Measurements from ENCODE around the gene ZNF836.
A peak's percentile ranks its signal among the peaks of the same experiment; 100 is the strongest.
"Not testable (repeated sequence)": the region's sequence is repeated elsewhere in the genome, so short reads cannot be mapped to it uniquely, and the experiment has no call there.

Gene ZNF836

DNA sequence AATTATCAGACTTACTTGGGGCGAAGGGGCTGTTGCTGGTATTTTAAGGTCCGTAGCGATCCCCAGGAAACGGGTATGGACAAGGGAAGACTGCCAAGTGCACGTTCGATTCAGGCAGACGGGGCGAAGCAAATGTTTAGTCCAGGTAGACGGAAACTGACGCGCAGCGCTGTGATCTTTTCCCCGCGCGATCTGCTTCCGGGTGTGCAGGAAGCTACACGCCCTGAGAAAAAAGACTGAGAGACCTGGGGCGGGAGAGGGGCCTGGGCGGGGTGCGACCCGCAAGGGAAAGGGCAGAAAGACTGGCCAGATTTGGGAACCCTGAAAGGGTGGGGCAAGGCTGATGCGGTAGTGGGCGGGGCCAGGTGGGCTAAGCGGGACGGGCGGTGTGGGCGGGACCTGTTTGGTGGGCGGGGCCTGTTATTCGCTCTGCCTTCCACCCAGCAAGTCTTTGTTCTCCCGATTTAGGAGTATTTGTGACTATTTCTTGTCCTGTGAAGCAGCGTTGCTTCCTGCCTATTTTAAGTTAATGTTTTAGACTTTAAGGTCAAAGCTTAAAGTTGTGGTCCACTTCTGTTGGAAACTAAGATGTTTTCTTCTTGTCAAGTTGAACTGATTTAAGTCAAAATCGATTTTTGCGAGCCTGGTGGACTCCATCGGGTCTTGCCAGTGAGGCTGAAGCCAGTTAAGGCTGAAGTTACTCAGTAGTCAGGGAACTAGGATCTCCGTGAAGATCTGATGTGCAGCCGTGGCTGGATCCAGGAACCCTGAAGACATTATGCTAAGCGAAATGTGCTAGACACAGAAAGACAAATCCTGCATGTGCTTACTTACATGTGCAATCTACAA lies at the start of gene ZNF836:
ZNF836 (minus strand) TSS at position 301 of the 849 bp plus-strand sequence. CDS start 3,549 bp downstream, outside the sequence.
- DNase-seq (ENCODE audit: low read depth in 3 of 3) = peak; percentile 79 to 83 (median 82)

- no peak for DNase-seq (ENCODE audit: low read depth in 3 of 3)
Observed at GRCh38 chr19:52221031-52221430, 49.6 kb upstream of the ZNF836 start.

GRCh38 chr19:52219611-52220010 lies 48.2 kb upstream of the ZNF836 start:
- no peak for DNase-seq (ENCODE audit: low read depth in 3 of 3)

DNA sequence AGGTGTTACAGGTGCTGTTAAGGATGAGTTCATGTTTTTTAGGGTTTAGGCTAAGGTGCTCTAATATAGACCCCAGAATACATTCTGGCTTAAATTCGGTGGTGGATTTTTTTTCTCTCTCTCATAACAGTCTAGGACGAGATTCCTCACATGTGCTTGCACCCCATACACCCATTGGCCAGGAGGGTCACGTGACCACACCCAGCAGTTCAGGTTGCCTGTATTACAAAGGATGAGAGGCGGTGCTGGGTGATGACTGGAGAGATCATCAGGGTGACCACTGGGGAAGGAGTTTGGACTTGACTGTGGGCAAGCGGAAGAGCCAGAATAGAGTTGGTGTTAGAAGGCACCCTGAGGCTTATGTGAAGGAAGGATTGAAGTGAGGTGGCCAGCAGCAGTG lies 46.2 kb upstream of the ZNF836 start:
- DNase-seq (ENCODE audit: low read depth in 3 of 3) = no peak

DNA sequence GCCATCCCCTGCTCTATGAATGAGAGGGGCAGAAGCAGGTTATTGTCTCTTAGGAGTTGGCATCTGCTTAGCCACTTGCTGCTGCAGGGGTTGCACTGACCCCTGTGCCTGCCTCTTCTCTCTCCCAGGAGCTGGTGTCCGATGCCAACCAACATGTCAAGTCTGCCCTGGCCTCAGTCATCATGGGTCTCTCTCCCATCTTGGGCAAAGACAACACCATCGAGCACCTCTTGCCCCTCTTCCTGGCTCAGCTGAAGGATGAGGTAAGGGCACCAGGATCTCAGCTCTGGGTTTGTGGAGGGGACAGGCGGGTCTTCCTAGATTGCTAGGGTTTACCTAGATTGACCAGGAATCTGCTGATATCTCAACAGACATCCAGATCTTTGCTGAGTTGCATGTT lies 45.0 kb upstream of the ZNF836 start:
- DNase-seq (ENCODE audit: low read depth in 3 of 3) = no peak

- DNase-seq (ENCODE audit: low read depth in 3 of 3) = no peak
Observed at GRCh38 chr19:52214241-52214640, 42.8 kb upstream of the ZNF836 start.

GRCh38 chr19:52212572-52213255 lies 41.3 kb upstream of the ZNF836 start:
- DNase-seq (ENCODE audit: low read depth in 3 of 3) = no peak

- no peak for DNase-seq (ENCODE audit: low read depth in 3 of 3)
Observed at GRCh38 chr19:52211926-52212571, 40.6 kb upstream of the ZNF836 start.

DNA sequence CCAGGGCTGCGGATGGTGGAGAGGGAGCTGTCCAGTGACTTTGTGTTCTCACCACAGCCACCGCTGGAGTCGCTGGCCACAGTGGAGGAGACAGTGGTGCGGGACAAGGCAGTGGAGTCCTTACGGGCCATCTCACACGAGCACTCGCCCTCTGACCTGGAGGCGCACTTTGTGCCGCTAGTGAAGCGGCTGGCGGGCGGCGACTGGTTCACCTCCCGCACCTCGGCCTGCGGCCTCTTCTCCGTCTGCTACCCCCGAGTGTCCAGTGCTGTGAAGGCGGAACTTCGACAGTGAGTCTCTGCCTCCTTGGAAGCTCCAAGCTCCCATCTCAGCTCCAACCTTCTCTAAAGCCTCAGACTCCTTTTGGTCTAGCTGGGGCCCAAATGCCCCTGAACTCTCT lies 39.8 kb upstream of the ZNF836 start:
- DNase-seq (ENCODE audit: low read depth in 3 of 3) = no peak

GRCh38 chr19:52206481-52206880 lies 35.1 kb upstream of the ZNF836 start:
- no peak for DNase-seq (ENCODE audit: low read depth in 3 of 3)

DNA sequence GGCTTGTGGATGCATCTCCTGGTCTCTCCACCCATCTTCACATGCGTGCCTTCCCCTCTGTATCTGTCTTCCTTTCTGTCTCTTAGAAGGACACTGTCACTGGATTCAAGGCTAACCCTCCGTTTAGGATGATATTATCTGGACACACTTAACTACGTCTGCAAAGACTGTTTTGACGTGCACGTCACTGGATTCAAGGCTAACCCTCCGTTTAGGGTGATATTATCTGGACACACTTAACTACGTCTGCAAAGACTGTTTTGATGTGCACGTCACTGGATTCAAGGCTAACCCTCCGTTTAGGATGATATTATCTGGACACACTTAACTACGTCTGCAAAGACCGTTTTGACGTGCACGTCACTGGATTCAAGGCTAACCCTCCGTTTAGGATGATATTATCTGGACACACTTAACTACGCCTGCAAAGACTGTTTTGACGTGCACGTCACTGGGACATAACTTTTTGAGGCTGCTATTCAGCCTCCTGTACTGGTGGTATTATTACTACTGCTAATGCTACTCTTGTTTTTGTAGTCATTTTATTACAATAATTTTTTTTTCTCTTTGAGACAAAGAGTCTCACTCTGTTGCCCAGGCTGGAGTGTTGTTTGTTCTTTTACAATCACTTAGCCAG lies 29.5 kb upstream of the ZNF836 start:
- not testable (repeated sequence) for DNase-seq (ENCODE audit: low read depth in 3 of 3)

GRCh38 chr19:52200044-52200443 lies 28.6 kb upstream of the ZNF836 start:
- no peak for DNase-seq (ENCODE audit: low read depth in 3 of 3)

GRCh38 chr19:52198678-52199077 lies 27.3 kb upstream of the ZNF836 start:
- DNase-seq (ENCODE audit: low read depth in 3 of 3) = no peak

GRCh38 chr19:52197964-52198363 lies 26.5 kb upstream of the ZNF836 start:
- no peak for DNase-seq (ENCODE audit: low read depth in 3 of 3)

DNA sequence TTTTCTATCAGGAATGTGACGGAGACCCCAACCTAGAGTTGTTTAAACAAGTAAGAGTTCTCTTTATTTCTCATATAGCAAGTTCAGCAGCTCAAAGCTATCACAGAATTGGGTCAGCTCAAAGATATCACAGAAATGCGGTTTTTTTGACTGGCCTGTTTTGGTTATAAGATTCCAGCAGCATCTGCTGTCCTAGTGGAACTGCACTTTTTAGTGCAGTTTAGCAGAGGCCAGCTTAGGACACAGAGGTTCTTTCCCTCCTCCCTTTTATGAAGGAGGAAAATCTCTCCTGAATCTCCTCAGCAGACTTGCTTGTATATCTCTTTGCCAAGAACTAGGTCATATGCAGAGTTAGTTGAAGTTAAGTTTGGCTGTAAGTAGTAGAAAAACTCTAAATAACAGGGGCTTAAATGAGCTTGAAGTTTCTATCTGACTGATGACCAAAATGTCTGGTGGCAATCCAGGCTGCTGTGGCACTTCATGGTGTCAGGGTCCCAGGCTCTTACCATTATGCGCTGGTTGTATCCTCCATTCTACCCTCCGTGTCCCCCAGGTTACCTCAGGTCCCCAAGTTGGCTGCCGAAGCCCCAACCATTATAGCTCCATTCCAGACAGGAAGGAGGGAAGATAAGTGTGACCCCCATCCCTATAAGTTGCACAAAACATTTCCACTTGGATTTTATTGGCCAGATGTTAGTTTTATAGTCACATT lies 25.0 kb upstream of the ZNF836 start:
- DNase-seq (ENCODE audit: low read depth in 3 of 3) = no peak

DNA sequence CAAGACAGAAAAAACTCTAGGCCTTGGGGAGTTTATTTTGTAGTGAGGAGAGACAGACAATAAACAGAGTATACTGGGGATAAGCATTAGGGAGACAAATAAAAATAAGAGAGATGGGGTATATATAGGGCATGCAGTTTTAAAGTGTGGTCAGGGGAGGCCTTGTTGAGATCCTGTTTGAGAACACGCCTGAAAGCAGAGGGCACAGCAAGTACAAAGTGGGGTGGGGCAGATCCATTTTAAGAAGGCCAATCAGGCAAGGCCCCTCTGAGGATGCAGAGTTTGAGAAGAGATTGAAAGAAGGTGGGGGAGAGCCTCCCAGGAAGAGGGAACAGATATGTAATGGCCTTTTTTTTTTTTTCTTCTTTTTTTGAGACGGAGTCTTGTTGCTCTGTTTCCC lies 20.5 kb upstream of the ZNF836 start:
- DNase-seq (ENCODE audit: low read depth in 3 of 3) = no peak

- DNase-seq (ENCODE audit: low read depth in 3 of 3) = no peak
Observed at GRCh38 chr19:52191389-52191788, 20.0 kb upstream of the ZNF836 start.

DNA sequence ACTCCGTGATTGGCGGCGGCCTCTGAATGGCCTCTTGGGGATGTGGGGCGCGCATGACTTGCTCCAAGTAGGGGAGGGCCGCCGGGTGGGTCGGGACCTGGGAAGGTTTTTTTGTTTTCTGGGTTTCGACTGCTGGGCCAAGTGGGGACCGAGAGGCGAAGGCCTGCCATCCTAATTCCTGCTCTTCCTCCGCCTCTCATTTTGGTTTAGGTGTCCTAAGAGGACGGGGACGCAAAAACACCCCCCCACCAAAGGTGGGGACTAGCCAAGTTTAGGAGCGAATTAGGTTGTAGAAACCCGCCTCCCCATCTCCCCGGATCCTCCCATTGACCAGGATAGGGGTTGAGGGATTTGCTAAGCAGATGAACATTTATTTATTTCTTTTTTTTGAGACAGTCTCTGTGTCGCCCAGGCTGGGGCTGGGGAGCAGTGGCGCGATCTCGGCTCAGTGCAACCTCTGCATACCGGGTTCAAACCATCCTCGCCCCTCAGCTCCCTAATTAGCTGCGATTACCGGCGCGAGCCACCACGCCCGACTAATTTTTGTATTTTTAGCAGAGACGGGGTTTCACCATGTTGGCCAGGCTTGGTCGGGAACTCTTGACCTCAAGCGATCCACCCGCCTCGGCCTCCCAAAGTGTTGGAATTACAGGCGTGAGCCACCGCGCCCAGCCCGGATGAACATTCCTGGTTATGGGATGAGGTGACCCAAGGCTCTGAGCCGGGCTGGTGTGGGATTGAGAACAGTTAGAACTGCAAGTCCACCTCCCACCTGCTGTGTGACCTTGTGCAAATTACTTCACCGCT lies 19.3 kb upstream of the ZNF836 start:
- DNase-seq (ENCODE audit: low read depth in 3 of 3) = no peak

- DNase-seq (ENCODE audit: low read depth in 3 of 3) = peak; percentile 95 to 98 (median 97)
Observed at GRCh38 chr19:52189735-52190486, 18.5 kb upstream of the ZNF836 start, which contains the start of gene PPP2R1A. Gene PPP2R1A (plus strand): TSS chr19:52190052. CDS start chr19:52190097, 45 bp downstream.

Measured in stimulated activated CD4-positive, alpha-beta T cell treated with anti-CD3 and anti-CD28 coated beads, TNF-alpha, amount 100 ng/mL, for 4 hours (primary cell).